ENCODE data around the gene LZTS3. TPM values are rescaled to one million over a fixed set of nuclear protein-coding genes. Genes with fewer than 3 reads are reported as not detected.

Gene LZTS3
- total and polyA plus RNA-seq, 2 of the 13 experiments (the other 11 are each of a cell fraction or from before 2014, with no cell fraction given), result 10.1 to 31.3 TPM

- TF ChIP-seq ZNF142 (CRISPR knock-in tag; IDR thresholded peaks at IDR 0.05) (peak; percentile 83; the same call in 1 of the 2 replicates), ZNF446 (CRISPR knock-in tag; IDR thresholded peaks at IDR 0.05) (0 out of 2 replicates have a peak, but pooled peaks have one; percentile 49), SRF (IDR thresholded peaks at IDR 0.05; ENCODE audit: low read depth, low read length) (no peak), KLF11 (CRISPR knock-in tag; IDR thresholded peaks at IDR 0.05) (peak; percentile 87; the same call in 1 of the 2 replicates), CENPX (CRISPR knock-in tag; IDR thresholded peaks at IDR 0.05) (no peak), ZNF780A (CRISPR knock-in tag; IDR thresholded peaks at IDR 0.05) (no peak), ZNF570 (CRISPR knock-in tag; IDR thresholded peaks at IDR 0.05; ENCODE audit: borderline replicate concordance) (no peak), SALL1 (CRISPR knock-in tag; IDR thresholded peaks at IDR 0.05) (peak; percentile 95), ZNF879 (CRISPR knock-in tag; IDR thresholded peaks at IDR 0.05) (no peak), PAF1 (CRISPR knock-in tag; IDR thresholded peaks at IDR 0.05) (0 out of 2 replicates have a peak, but pooled peaks have one; percentile 35), YEATS4 (CRISPR knock-in tag; IDR thresholded peaks at IDR 0.05; ENCODE audit: borderline replicate concordance) (peak; percentile 57; the same call in 1 of the 2 replicates), ZBTB34 (CRISPR knock-in tag; IDR thresholded peaks at IDR 0.05) (peak; percentile 72), RFX5 (IDR thresholded peaks at IDR 0.05; ENCODE audit: low read depth, low read length) (no peak), ZC3H13 (CRISPR knock-in tag; IDR thresholded peaks at IDR 0.05) (peak; percentile 67; the same call in 1 of the 2 replicates), ZNF776 (CRISPR knock-in tag; IDR thresholded peaks at IDR 0.05) (no peak; the same call in 1 of the 2 replicates), ZNF574 (CRISPR knock-in tag; IDR thresholded peaks at IDR 0.05) (peak; percentile 74; the same call in 1 of the 2 replicates), NCOA1 (CRISPR knock-in tag; IDR thresholded peaks at IDR 0.05) (no peak), CCAR2 (optimal IDR thresholded peaks at IDR 0.05; ENCODE audit: low read depth, low read length) (no peak), ZBTB8A (CRISPR knock-in tag; IDR thresholded peaks at IDR 0.05; ENCODE audit: borderline replicate concordance, low read depth) (no peak), ZNF138 (CRISPR knock-in tag; IDR thresholded peaks at IDR 0.05; ENCODE audit: low read depth) (peak; percentile 80; the same call in 1 of the 2 replicates)
Observed at GRCh38 chr20:3218307-3218988, 45.1 kb upstream of the LZTS3 start (continued).
